Dermis microvascular lymphatic vessel endothelial cell (primary cell): ENCODE data around the gene CR1. TPM values are rescaled to one million over a fixed set of nuclear protein-coding genes. Genes with fewer than 3 reads are reported as not detected.
"Not testable (repeated sequence)": the region's sequence is repeated elsewhere in the genome, so short reads cannot be mapped to it uniquely, and the experiment has no call there.

Experiments used
- DNase-seq, 2 donors: peaks; one replicate each; pipeline versions ENCODE4 v3.0.0 to v3.0.0-alpha.2; 2010; ENCODE audit warnings: low read depth in 2 of 2
- total RNA-seq: library from RNA; depleted of rRNA; stranded (reverse); fragments of >200 nt; gene quantifications from 2 replicates; pipeline ENCODE4 v1.2.1, GENCODE V29; 2014

The CR1 gene
- total RNA-seq, result not detected in 2 replicates

DNA sequence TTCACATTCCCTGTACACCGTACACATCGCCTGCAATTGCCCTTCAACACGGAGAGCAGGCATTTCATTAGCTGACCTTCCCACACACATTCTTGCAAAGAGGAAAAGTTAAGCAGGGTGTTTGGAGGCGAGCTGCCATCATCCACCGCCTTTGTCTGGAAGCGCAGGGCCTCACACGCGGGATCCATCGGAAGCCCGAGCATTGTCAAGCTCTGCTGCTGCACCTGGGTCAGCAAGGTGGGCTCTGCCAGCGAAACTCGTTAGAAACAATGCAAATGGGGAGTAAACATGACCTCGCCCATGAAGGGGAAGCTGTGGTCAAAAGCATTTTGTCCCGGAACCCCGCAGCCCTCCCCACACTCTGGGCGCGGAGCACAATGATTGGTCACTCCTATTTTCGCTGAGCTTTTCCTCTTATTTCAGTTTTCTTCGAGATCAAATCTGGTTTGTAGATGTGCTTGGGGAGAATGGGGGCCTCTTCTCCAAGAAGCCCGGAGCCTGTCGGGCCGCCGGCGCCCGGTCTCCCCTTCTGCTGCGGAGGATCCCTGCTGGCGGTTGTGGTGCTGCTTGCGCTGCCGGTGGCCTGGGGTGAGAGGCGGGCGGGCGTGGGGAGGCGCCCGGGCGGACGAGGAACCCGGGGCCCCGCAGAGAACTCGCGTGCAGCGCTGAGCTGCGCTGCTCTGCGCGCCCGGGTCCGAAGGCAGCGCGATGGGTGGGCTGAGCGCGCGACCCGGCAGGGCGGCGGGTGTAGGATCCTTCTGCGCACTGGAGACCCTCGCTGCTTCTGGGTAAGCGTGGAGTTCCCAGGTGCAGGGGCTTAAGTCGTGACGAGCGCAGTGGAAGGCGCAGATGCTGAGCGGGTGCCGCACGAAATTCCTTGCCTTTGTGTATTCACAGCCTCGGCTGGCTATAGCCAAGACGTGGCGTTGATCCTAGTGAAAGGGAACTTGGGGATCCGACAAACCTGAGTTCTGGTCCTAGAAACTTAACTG is at the start of gene CR1:
CR1 (plus strand) TSS at position 357 of the 992 bp plus-strand sequence; CDS start at position 468, 111 bp downstream.
- DNase-seq, result no peak

GRCh38 chr1:207453710-207454045 is 42.3 kb upstream of the CR1 start:
- DNase-seq, result no peak

DNA sequence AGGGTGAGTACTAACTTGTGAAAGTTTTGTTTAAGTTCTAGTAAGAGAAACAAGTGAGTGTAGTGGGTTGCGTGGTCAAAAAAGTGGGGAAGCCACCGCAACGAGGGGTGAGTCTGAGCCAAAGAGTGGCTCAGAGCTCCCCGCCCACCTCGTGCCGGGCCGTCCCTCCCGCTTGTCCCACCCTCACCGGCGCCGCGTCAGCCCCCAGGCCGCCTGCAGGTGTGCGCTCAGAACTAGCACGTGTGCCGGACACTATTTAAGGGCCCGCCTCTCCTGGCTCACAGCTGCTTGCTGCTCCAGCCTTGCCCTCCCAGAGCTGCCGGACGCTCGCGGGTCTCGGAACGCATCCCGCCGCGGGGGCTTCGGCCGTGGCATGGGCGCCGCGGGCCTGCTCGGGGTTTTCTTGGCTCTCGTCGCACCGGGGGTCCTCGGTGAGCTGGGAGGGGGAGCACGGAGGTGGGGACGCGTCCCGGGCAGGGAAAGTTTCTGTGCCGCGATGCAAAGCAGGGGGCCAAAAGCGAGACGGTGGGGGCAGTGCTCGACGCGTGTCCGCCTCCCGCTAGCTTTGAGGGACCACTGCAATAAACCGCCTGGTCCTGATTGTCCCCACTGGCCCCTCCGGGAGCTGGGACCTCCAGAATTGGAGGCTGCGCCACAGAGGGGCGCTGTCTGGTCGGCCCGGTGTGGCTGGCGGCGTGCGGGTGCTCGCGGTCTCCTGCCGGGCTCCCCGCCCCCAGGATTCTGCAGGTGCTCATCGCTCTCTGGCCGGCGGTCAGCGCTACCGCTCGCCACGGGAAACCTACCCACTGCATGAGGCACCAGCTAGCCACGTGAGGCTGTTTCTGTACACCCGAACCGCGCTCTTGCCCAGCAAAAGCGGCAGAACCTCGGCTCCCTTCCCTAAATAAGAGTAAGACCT is 41.7 kb upstream of the CR1 start, which contains the start of gene CR2:
CR2 (plus strand) TSS at position 283 of the 919 bp plus-strand sequence; CDS start at position 374, 91 bp downstream.
- DNase-seq, result peak in 1 of 2 donors; percentile 4

DNA sequence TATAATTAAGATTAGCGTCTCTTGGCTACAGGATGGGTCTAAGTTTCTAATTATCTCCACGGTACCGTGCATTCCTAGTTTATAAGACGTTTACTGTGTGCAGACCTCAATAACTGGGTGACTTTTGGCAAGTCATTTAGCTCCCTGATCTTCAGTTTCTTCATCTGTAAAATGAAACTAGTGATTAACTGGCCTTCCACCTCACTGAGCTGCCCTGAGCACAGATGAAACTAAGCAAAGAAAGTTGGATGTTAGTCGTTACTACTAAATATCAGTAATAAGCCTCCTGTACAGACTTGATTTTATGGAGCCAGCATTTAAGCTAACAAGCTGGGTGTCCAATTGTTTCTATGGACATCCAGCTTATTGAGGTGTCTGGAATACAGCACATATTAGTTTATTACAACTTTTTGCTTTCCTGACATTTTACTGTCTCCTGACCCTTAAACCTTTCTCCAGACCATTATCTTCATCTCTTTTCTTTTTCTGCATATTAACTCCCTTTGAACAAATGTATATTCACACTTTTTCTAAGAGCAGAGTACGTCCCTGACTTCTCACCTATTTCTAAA is 40.7 kb upstream of the CR1 start:
- no peak for DNase-seq

- DNase-seq, result no peak
Observed at GRCh38 chr1:207458414-207458813, 37.5 kb upstream of the CR1 start.

GRCh38 chr1:207459008-207459407 is 36.9 kb upstream of the CR1 start:
- no peak for DNase-seq

GRCh38 chr1:207461649-207462048 is 34.3 kb upstream of the CR1 start:
- no peak for DNase-seq

DNA sequence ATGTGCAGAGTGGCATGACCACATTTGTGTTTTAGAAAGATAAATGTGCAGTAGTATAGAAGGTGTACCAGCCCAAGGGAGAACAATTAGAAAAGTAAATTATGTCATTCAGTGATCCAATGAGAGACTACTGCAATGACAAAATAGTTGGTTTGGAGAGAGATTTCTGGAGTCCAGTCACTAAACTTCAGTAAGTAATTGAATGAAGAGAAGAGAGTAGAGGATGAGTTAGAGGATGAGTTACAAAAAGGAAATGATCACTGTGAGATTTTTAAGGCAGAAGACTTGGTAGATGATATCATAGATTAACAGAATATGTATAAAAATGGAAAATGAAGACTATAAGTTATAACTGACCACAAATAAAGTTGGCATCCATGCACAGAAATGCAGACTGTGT is 33.4 kb upstream of the CR1 start:
- no peak for DNase-seq

- DNase-seq, result no peak
Observed at GRCh38 chr1:207463021-207463420, 32.9 kb upstream of the CR1 start.

GRCh38 chr1:207463571-207463970 is 32.4 kb upstream of the CR1 start:
- DNase-seq, result no peak

DNA sequence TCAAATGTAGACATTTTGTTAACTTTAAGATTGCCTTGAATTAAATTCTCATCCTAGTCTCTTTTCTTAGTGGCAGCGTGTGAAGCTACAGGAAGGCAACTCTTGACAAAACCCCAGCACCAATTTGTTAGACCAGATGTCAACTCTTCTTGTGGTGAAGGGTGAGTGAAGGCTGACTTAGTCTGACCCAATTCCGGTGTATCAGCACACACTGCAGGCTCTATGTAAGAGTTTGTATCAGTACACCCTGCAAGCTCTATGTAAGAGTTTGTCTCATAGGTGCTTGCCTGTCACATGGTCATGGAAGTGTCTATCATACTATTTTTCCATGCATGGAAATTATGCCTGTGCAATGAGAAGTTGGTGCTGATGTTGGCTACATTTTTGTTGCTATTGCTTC is 25.0 kb upstream of the CR1 start:
- no peak for DNase-seq

DNA sequence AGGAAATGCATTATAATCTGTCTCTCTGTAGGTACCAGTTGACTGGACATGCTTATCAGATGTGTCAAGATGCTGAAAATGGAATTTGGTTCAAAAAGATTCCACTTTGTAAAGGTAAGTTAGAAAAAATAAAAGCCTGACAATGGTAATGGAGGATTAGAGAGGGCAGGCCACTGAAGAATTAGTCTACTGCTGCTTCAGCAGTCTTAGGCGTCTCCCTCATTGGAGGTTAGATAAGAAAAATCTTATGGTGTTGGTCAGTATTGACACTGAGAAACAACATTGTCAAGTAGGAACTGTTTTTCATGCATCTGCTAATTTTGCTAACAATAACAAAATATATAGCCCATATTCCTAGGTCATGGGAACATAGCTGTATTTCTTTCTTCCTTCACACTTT is 21.7 kb upstream of the CR1 start:
- DNase-seq, result no peak

GRCh38 chr1:207486198-207486597 is 9.8 kb upstream of the CR1 start:
- no peak for DNase-seq

DNA sequence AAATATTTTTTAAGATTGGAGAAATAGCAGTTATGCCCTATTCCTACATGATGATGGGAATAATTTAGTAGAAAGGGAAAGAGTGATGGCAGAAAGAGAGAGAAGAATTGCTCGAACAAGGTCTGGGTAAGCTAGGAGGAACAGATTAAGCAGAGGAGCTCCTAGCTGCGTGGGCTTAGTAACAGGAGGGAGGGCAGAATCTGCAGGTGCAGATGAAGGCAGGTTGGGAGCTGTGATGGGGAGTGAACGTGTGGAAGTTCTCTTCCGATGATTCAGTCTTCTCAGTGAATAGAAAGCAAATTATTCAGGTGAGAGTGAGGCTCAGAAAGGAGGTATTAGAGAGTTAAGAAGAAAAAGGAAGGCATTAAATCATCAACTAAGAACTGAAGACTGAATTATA is 8.3 kb upstream of the CR1 start:
- no peak for DNase-seq

DNA sequence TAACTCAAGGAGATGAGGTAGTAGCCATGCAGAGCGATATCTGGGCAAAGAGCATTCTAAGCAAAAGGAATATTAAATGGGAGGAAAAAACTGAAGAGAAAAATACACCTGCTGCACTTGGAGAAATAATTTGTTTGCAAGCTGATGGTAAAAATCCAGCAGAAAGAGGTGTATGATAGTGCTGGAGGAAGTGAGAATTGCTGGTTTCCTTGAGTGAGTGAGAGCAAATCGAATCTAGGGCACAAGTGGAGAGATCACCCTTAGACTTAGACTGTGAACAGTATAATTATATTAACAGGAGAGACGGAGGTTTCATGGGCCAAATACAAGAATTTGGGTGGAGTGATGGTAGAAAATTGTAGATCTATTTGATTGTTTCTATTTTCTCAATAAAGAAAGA is 2.7 kb upstream of the CR1 start:
- no peak for DNase-seq

DNA sequence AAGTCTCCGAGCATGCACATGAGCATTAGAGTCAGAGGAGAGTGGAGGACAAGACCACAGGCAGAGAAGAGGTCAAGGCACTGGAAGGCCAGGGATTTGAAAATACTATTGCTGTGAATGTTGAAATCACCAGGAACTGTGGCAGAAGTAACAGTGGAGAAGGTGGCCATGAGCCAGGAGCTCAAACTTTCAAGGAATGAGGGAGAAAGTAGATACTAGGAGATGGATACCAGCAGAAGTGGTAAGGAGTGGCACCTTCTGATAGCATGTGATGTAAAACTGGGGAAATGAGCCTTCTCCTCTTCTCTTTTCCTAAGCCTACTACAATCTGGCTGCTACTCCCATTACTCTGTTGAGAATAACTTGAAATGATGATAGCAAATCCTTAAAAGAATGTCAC is 1.8 kb upstream of the CR1 start:
- no peak for DNase-seq

GRCh38 chr1:207495281-207495680 is 676 bp upstream of the CR1 start:
- not testable (repeated sequence) for DNase-seq

DNA sequence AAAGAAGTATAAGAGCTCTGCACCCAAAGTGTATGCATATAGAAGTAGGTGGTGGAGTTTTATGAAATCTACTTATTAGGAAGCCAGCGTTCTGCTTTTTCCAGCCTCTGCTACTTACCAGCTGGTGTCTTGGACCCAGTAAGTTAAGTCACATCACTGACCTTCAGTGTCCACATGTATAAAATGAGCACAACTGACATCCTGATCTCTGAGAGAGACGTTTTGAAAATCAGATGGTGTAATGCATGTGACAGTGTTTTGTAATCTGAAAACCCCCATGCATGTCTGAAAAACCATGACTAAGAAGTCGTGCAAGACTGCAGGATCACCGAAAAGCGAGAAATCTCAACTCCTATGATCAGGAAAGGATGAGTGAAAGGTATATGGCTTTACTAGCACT is 2.0 kb downstream of the CR1 start:
- DNase-seq, result no peak

GRCh38 chr1:207499573-207499972 is 3.6 kb downstream of the CR1 start:
- DNase-seq, result peak; percentile 44 to 71

DNA sequence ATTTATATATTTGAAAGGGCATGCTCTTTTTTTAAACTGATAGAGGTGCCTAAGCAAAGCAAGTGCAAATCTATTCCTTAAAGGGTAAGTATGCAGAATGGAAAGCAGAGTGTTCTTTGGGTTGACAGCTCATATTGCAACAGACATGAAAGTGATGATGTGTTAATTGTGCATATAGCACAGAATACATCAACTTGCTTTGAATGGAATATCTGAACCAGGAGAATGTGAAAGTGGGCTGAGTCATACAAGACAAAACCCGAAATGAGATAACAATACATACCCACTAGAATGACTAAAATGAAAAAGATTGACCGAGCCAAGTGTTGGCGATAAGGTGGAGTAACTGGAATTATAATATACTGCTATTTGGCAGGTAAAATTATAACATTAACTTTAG is 4.3 kb downstream of the CR1 start:
- DNase-seq, result no peak

DNA sequence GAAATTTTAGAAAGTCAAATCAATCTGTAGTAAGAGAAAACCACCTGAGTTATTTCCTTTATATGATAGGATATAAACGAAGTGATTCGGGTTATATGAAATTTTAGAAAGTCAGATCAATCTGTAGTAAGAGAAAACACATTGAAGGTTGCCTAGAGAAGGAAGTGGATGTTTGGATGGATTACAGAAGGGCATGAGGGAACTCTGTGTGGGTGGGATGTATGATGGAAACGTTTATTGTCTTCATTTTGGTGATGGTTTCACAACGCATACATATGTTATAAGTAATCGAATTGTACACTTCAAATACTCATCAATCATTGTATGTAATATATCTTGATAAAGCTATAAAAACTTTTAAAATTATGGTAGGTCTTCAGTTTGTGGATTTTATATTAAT is 5.1 kb downstream of the CR1 start:
- DNase-seq, result no peak

DNA sequence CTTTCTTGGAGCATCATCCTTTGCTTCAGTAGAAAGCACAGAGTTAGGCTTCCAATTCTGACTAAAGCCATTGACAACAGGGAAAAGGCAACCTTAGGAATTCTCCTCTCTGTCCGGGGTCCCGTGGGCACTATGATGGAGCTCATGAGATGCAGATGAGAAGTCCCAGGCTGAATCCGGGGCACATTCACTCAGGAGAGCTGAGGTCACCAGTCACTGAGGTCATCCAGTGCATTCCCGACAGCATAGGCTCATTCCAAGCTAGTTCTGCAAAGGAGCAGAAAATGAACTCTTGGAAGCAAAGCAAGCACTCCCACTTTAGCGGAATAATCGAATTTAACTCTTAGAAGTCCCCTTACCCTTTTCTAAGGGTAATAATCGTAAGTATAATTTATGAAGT is 6.8 kb downstream of the CR1 start:
- no peak for DNase-seq
